B cell (primary cell): ENCODE data around the gene CHCHD6. TPM values are rescaled to one million over a fixed set of nuclear protein-coding genes. Genes with fewer than 3 reads are reported as not detected.
"Not testable (repeated sequence)": the region's sequence is repeated elsewhere in the genome, so short reads cannot be mapped to it uniquely, and the experiment has no call there.

ENCODE experiments used
- ATAC-seq: fragments of 200-7000 bp; cut with Tn5 transposase; one replicate; pipeline ENCODE4 v1.10.0; 2021; ENCODE audit warnings: low read depth, mild to moderate bottlenecking, moderate number of reproducible peaks, moderate library complexity
- CTCF ChIA-PET: fragments of 350-600 bp; sonication (Branson Sonifier 250); formaldehyde crosslinking; loops from one replicate; lab custom pipeline; 2021; ENCODE audit warnings: antibody characterized with exemption, inconsistent platforms; lab: Charles Lee
- POLR2A ChIA-PET: fragments of 350-600 bp; sonication (Branson Sonifier 250); formaldehyde crosslinking; loops from one replicate; lab custom pipeline; 2021; ENCODE audit warnings: antibody characterized with exemption; lab: Charles Lee
- DNase-seq: peaks from one replicate; pipeline ENCODE4 v3.0.0; 2013
- H2AFZ ChIP-seq: 2 replicates; pipeline ENCODE4 v1.6.1; 2012; ENCODE audit warnings: mild to moderate bottlenecking, low read depth, low read length; ENCODE audit not compliant: insufficient read depth, poor library complexity, severe bottlenecking
- H3K27ac ChIP-seq, 2 donors: 1 replicate in 1 of 2; 2 replicates in 1 of 2; pipeline ENCODE4 v1.5.1; 2012 to 2013; ENCODE audit warnings: low read length in 2 of 2, mild to moderate bottlenecking in 2 of 2, moderate library complexity in 1 of 2
- H3K27me3 ChIP-seq, 4 experiments: fragments of 200-600 bp in 1 of 4; sonication (generic) in 1 of 4; replicated peaks in 1 of 4; 1 replicate in 2 of 4; 2 replicates in 2 of 4; pipeline versions ENCODE4 v1.6.1 to v1.7.0; 2013 to 2016; ENCODE audit warnings: low read length in 3 of 4, mild to moderate bottlenecking in 2 of 4, mixed read lengths in 1 of 4, moderate library complexity in 1 of 4; ENCODE audit not compliant: insufficient read depth in 4 of 4, control insufficient read depth in 3 of 4; ENCODE audit errors: control extremely low read depth in 1 of 4
- H3K36me3 ChIP-seq, 2 experiments: replicated peaks in 1 of 2; 1 replicate in 1 of 2; 2 replicates in 1 of 2; pipeline versions ENCODE4 v1.6.1 to v1.7.1; 2013; ENCODE audit warnings: low read length in 1 of 2; ENCODE audit not compliant: insufficient read depth in 2 of 2, control insufficient read depth in 1 of 2; ENCODE audit errors: control extremely low read depth in 1 of 2, extremely low read depth in 1 of 2
- H3K4me1 ChIP-seq, 2 donors: fragments of 200-600 bp in 1 of 2; sonication (generic) in 1 of 2; 1 replicate in 1 of 2; 2 replicates in 1 of 2; pipeline versions ENCODE4 v1.5.1 to v1.6.1; 2013 to 2017; ENCODE audit warnings: low read length in 2 of 2; ENCODE audit not compliant: control insufficient read depth in 2 of 2, insufficient read depth in 2 of 2
- H3K4me2 ChIP-seq: replicated peaks from 2 replicates; pipeline ENCODE3; 2012; ENCODE audit warnings: mild to moderate bottlenecking, low read depth, low read length; ENCODE audit not compliant: poor library complexity, severe bottlenecking
- H3K4me3 ChIP-seq, 5 experiments: fragments of 200-600 bp in 1 of 5; sonication (generic) in 1 of 5; 1 replicate in 3 of 5; 2 replicates in 2 of 5; pipeline versions ENCODE4 v1.5.1 to v1.7.0; 2011 to 2016; ENCODE audit warnings: low read length in 4 of 5, mild to moderate bottlenecking in 4 of 5, low read depth in 2 of 5, control low read depth in 1 of 5, moderate library complexity in 1 of 5; ENCODE audit not compliant: insufficient read depth in 1 of 5; ENCODE audit errors: control extremely low read depth in 1 of 5, extremely low read depth in 1 of 5
- H3K79me2 ChIP-seq: fragments of 200-600 bp; sonication (generic); one replicate; pipeline ENCODE4 v1.6.0; 2016; ENCODE audit warnings: low read length; ENCODE audit not compliant: control insufficient read depth, insufficient read depth
- H3K9ac ChIP-seq: fragments of 200-600 bp; sonication (generic); 2 replicates; pipeline ENCODE4 v1.6.1; 2017; ENCODE audit warnings: mild to moderate bottlenecking, low read length, moderate library complexity
- H3K9me3 ChIP-seq, 3 donors: one replicate each; pipeline versions ENCODE4 v1.6.1 to v1.7.1; 2013; ENCODE audit warnings: low read length in 2 of 3; ENCODE audit not compliant: control insufficient read depth in 2 of 3, insufficient read depth in 1 of 3; ENCODE audit errors: control extremely low read depth in 1 of 3
- H4K20me1 ChIP-seq: 2 replicates; pipeline ENCODE4 v1.6.0; 2012; ENCODE audit warnings: mild to moderate bottlenecking, low read length; ENCODE audit not compliant: insufficient read depth, control insufficient read depth, poor library complexity, severe bottlenecking
- H3K27ac Mint-ChIP-seq: one replicate; pipeline ENCODE4 v1.8.0; 2021; ENCODE audit warnings: mixed read lengths
- H3K27me3 Mint-ChIP-seq: one replicate; pipeline ENCODE4 v1.8.0; 2021; ENCODE audit warnings: mixed read lengths
- H3K4me1 Mint-ChIP-seq: one replicate; pipeline ENCODE4 v1.8.0; 2021; ENCODE audit warnings: mixed read lengths
- H3K4me3 Mint-ChIP-seq: one replicate; pipeline ENCODE4 v1.8.0; 2021; ENCODE audit warnings: mixed read lengths
- H3K9me3 Mint-ChIP-seq: one replicate; pipeline ENCODE4 v1.8.0; 2022; ENCODE audit warnings: mixed read lengths; ENCODE audit not compliant: insufficient read depth
- EZH2 ChIP-seq: IDR thresholded peaks from 2 replicates; pipeline ENCODE4 v1.6.1; 2012; ENCODE audit warnings: borderline replicate concordance, low read depth, mild to moderate bottlenecking, moderate library complexity, low read length; ENCODE audit not compliant: insufficient read depth, poor library complexity, severe bottlenecking
- WGBS: methylation state at CpG from one replicate; pipeline ENCODE4 v1.1.5; 2013; ENCODE audit warnings: missing lambda C conversion rate; ENCODE audit not compliant: insufficient coverage; 5-methylcytosine and 5-hydroxymethylcytosine counted together
- intact Hi-C: fragments of 100-400 bp; cut with micrococcal nuclease; formaldehyde crosslinking; loops from one replicate; pipeline ENCODE4 v1.10.0; 2022
- polyA plus RNA-seq: library from polyadenylated mRNA; depleted of rRNA; stranded (reverse); fragments of >200 nt; gene quantifications from 2 replicates; pipeline ENCODE4 v1.2.3, GENCODE V29; 2012
- total RNA-seq, 2 donors: library from RNA; stranded (reverse); fragments of 120-200 nt in 1 of 2; gene quantifications; 1 replicate in 1 of 2; 2 replicates in 1 of 2; pipeline versions ENCODE4 v1.2.3 to v1.2.4, GENCODE V29; 2013 to 2022
- TF ChIP-seq, protein P1 (sequence below): fragments of 200-600 bp; IDR thresholded peaks from one replicate; pipeline ENCODE4 v1.8.0; 2022; ENCODE audit warnings: antibody characterized with exemption, mild to moderate bottlenecking

Gene CHCHD6
- total and polyA plus RNA-seq, 2 donors (not counting 1 experiment from before 2014, with no cell fraction given) = 8.0 to 13.5 TPM

- CTCF ChIA-PET = no interaction called here
- no peak overlapping the region for H3K4me3 ChIP-seq
- intact Hi-C loops = no loop called here
- H3K27ac ChIP-seq = no peak overlapping the region
- no peak for ATAC-seq
- H3K4me1 ChIP-seq = peaks cover under 1 to 1% of the 10 kb centered on the region in 2 donors
- no CpG with 5 or more reads among the region's 3 CpGs for WGBS
- H3K36me3 ChIP-seq = no peaks in the 10 kb centered on the region
- TF ChIP-seq, protein P1, sequence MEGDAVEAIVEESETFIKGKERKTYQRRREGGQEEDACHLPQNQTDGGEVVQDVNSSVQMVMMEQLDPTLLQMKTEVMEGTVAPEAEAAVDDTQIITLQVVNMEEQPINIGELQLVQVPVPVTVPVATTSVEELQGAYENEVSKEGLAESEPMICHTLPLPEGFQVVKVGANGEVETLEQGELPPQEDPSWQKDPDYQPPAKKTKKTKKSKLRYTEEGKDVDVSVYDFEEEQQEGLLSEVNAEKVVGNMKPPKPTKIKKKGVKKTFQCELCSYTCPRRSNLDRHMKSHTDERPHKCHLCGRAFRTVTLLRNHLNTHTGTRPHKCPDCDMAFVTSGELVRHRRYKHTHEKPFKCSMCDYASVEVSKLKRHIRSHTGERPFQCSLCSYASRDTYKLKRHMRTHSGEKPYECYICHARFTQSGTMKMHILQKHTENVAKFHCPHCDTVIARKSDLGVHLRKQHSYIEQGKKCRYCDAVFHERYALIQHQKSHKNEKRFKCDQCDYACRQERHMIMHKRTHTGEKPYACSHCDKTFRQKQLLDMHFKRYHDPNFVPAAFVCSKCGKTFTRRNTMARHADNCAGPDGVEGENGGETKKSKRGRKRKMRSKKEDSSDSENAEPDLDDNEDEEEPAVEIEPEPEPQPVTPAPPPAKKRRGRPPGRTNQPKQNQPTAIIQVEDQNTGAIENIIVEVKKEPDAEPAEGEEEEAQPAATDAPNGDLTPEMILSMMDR = no peak
- no peak for TF ChIP-seq EZH2
- H3K9me3 ChIP-seq = no peaks in the 10 kb centered on the region
- no peaks in the 10 kb centered on the region for H3K27me3 ChIP-seq
- no peak overlapping the region for H2AFZ ChIP-seq
- DNase-seq = no peak
- Mint-ChIP-seq H3K4me1 (peaks cover 21% of the 10 kb centered on the region), H3K27me3 (no peaks in the 10 kb centered on the region), H3K27ac (no peak overlapping the region), H3K9me3 (peaks cover 2% of the 10 kb centered on the region), H3K4me3 (no peak overlapping the region)
- POLR2A ChIA-PET = no interaction called here
- H4K20me1 ChIP-seq = no peaks in the 10 kb centered on the region
- no peak overlapping the region for H3K9ac ChIP-seq
- H3K79me2 ChIP-seq = no peaks in the 10 kb centered on the region
- no peak overlapping the region for H3K4me2 ChIP-seq
Measured at GRCh38 chr3:126782536-126782935, 78.5 kb downstream of the CHCHD6 start.

DNA sequence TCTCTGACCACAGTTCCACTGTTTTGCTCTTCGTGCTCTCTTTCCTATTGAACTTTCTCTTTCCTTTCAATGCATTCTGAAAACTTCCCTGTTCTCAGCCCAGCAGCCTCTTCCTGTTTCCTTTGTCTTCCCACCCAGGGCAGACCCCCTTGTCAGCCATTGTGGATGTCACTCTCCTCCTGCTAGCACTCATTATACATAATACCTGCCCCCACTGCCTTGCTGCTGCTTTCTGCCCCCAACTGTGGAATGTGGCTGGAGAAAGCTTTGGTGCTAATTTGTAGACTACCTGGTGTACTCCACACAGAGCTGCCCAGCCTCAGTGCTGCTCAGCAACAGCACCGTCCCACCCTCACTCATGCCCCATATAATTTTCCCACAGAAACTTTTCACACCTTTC lies 80.2 kb downstream of the CHCHD6 start:
- H2AFZ ChIP-seq = no peak overlapping the region

GRCh38 chr3:126791320-126791719 lies 87.3 kb downstream of the CHCHD6 start:
- CTCF ChIA-PET, intact Hi-C loops, H3K4me1 Mint-ChIP-seq, POLR2A ChIA-PET, H3K79me2 ChIP-seq, H4K20me1 ChIP-seq, H3K9me3 Mint-ChIP-seq, H2AFZ ChIP-seq, H3K27ac Mint-ChIP-seq, H3K4me2 ChIP-seq, H3K9ac ChIP-seq, H3K36me3 ChIP-seq, H3K4me1 ChIP-seq, ATAC-seq, H3K4me3 ChIP-seq, DNase-seq, H3K4me3 Mint-ChIP-seq, H3K27me3 Mint-ChIP-seq, H3K27ac ChIP-seq, H3K27me3 ChIP-seq: not testable (repeated sequence)
- WGBS = 95% methylated on average over 4 of the region's 7 CpGs
- peaks cover 4 to 11% (median 10%) of the 10 kb centered on the region in 3 donors for H3K9me3 ChIP-seq

More for the DNA sequence above, 80.2 kb downstream of the CHCHD6 start:
- ChIA-PET CTCF (no interaction called here), POLR2A (no interaction called here)
- no peak for TF ChIP-seq EZH2
- TF ChIP-seq, protein P1 = no peak
- no peaks in the 10 kb centered on the region for H3K79me2 ChIP-seq
- no peaks in the 10 kb centered on the region for H3K27me3 ChIP-seq
- Mint-ChIP-seq H3K4me3 (no peak overlapping the region), H3K4me1 (peaks cover 17% of the 10 kb centered on the region), H3K9me3 (peaks cover 2% of the 10 kb centered on the region), H3K27me3 (no peaks in the 10 kb centered on the region), H3K27ac (no peak overlapping the region)
- no peak overlapping the region for H3K4me2 ChIP-seq
- no peak overlapping the region for H3K27ac ChIP-seq
- H3K36me3 ChIP-seq = no peaks in the 10 kb centered on the region
- no peaks in the 10 kb centered on the region for H3K4me1 ChIP-seq
- H3K9me3 ChIP-seq = no peaks in the 10 kb centered on the region
- intact Hi-C loops = no loop called here
- DNase-seq (no peak), ATAC-seq (no peak)
- WGBS = 60% methylated on average over 2 of the region's 2 CpGs
- no peak overlapping the region for H3K9ac ChIP-seq
- no peak overlapping the region for H3K4me3 ChIP-seq
- H4K20me1 ChIP-seq = no peaks in the 10 kb centered on the region
